PC-9 (cell line): ENCODE measurements around the gene UBE2H.

Source experiments
- EZH2 ChIP-seq: fragments of 200-600 bp; sonication (generic); IDR thresholded peaks from 2 replicates; pipeline ENCODE4 v1.8.0; 2017; ENCODE audit warnings: antibody characterized with exemption, low read depth
- TF ChIP-seq, protein P1 (sequence below): fragments of 200-600 bp; sonication (generic); conservative IDR thresholded peaks from 2 replicates; pipeline ENCODE4 v1.6.1; 2017; ENCODE audit warnings: mixed run types, antibody characterized with exemption, mild to moderate bottlenecking, moderate library complexity

DNA sequence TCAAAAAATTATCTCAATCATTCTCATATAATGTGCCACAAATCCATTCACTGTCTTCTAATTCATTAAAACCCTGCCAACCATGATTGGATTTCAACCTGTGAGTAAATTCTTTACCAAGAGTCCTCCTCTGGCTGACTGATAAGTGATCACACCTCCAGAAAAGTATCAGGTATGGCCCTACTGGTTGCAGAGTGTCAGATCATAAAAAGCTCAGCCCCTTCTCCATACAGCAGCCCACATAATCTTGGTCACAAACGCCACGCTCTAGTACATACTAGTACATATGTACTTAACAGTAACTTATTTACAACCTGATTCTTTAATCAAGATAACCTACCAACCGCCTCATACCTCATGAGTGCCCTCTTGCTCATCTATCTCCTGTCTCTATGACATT, 26.1 kb downstream of the UBE2H start:
- TF ChIP-seq, protein P1, sequence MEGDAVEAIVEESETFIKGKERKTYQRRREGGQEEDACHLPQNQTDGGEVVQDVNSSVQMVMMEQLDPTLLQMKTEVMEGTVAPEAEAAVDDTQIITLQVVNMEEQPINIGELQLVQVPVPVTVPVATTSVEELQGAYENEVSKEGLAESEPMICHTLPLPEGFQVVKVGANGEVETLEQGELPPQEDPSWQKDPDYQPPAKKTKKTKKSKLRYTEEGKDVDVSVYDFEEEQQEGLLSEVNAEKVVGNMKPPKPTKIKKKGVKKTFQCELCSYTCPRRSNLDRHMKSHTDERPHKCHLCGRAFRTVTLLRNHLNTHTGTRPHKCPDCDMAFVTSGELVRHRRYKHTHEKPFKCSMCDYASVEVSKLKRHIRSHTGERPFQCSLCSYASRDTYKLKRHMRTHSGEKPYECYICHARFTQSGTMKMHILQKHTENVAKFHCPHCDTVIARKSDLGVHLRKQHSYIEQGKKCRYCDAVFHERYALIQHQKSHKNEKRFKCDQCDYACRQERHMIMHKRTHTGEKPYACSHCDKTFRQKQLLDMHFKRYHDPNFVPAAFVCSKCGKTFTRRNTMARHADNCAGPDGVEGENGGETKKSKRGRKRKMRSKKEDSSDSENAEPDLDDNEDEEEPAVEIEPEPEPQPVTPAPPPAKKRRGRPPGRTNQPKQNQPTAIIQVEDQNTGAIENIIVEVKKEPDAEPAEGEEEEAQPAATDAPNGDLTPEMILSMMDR: no peak
- no peak for TF ChIP-seq EZH2
